T-cell (primary cell): ENCODE measurements around the gene DLK2. TPM values are rescaled to one million over a fixed set of nuclear protein-coding genes. Genes with fewer than 3 reads are reported as not detected.

ENCODE experiments used
- ATAC-seq, 4 experiments: fragments of 200-7000 bp in 3 of 4; fragments of 150-1000 bp in 1 of 4; cut with Tn5 transposase; replicated peaks in 1 of 4; 1 replicate in 3 of 4; 2 replicates in 1 of 4; pipeline ENCODE4 v1.10.0; 2021; ENCODE audit warnings: moderate library complexity in 3 of 4, mild to moderate bottlenecking in 2 of 4, moderate number of reproducible peaks in 1 of 4
- CTCF ChIA-PET, 2 donors: fragments of 300-600 bp; sonication (Branson Sonifier 250); formaldehyde crosslinking; loops; one replicate each; lab custom pipeline; 2022; ENCODE audit warnings: antibody characterized with exemption in 2 of 2; lab: Charles Lee
- POLR2A ChIA-PET, 2 donors: fragments of 300-600 bp; sonication (Branson Sonifier 250); formaldehyde crosslinking; loops; one replicate each; lab custom pipeline; 2022; ENCODE audit warnings: antibody characterized with exemption in 2 of 2; lab: Charles Lee
- DNase-seq, 35 experiments: peaks; one replicate each; pipeline versions ENCODE4 v3.0.0 to v3.0.0-alpha.2; 2013 to 2023
- H3K27ac ChIP-seq: one replicate; pipeline ENCODE4 v1.5.1; 2013; ENCODE audit warnings: low read length
- H3K27me3 ChIP-seq, 2 experiments: replicated peaks in 1 of 2; 1 replicate in 1 of 2; 2 replicates in 1 of 2; pipeline versions ENCODE4 v1.6.1 to v1.7.0; 2013; ENCODE audit warnings: low read length in 1 of 2, mixed read lengths in 1 of 2; ENCODE audit not compliant: control insufficient read depth in 2 of 2, insufficient read depth in 2 of 2; ENCODE audit errors: extremely low read depth in 1 of 2
- H3K36me3 ChIP-seq, 2 donors: 1 replicate in 1 of 2; 2 replicates in 1 of 2; pipeline versions ENCODE4 v1.6.1 to v1.7.0; 2013; ENCODE audit warnings: low read length in 1 of 2; ENCODE audit not compliant: control insufficient read depth in 2 of 2, insufficient read depth in 1 of 2; ENCODE audit errors: extremely low read depth in 1 of 2
- H3K4me1 ChIP-seq, 2 experiments: 1 replicate in 1 of 2; 2 replicates in 1 of 2; pipeline versions ENCODE4 v1.6.1 to v1.7.0; 2013; ENCODE audit warnings: low read length in 2 of 2, mixed read lengths in 1 of 2; ENCODE audit not compliant: insufficient read depth in 2 of 2, control insufficient read depth in 1 of 2; ENCODE audit errors: extremely low read depth in 1 of 2
- H3K4me3 ChIP-seq, 2 donors: 1 replicate in 1 of 2; 2 replicates in 1 of 2; pipeline versions ENCODE4 v1.5.1 to v1.7.0; 2013; ENCODE audit warnings: mild to moderate bottlenecking in 2 of 2, low read length in 1 of 2, moderate library complexity in 1 of 2; ENCODE audit not compliant: control insufficient read depth in 1 of 2; ENCODE audit errors: extremely low read depth in 1 of 2
- H3K9me3 ChIP-seq: 2 replicates; pipeline ENCODE4 v1.7.0; 2013
- H3K27ac Mint-ChIP-seq, 2 donors: one replicate each; pipeline ENCODE4 v1.8.0; 2020 to 2021; ENCODE audit warnings: mild to moderate bottlenecking in 2 of 2, mixed read lengths in 2 of 2
- H3K27me3 Mint-ChIP-seq, 2 donors: one replicate each; pipeline ENCODE4 v1.8.0; 2021 to 2022; ENCODE audit warnings: mixed read lengths in 2 of 2
- H3K36me3 Mint-ChIP-seq: one replicate; pipeline ENCODE4 v1.8.0; 2021; ENCODE audit warnings: mixed read lengths
- H3K4me1 Mint-ChIP-seq, 3 donors: one replicate each; pipeline ENCODE4 v1.8.0; 2020 to 2022; ENCODE audit warnings: mixed read lengths in 3 of 3, mild to moderate bottlenecking in 1 of 3
- H3K4me3 Mint-ChIP-seq, 3 donors: one replicate each; pipeline ENCODE4 v1.8.0; 2020 to 2022; ENCODE audit warnings: mild to moderate bottlenecking in 3 of 3, mixed read lengths in 3 of 3, moderate library complexity in 3 of 3
- H3K9me3 Mint-ChIP-seq, 3 donors: one replicate each; pipeline ENCODE4 v1.8.0; 2020 to 2022; ENCODE audit warnings: mixed read lengths in 3 of 3
- WGBS: methylation state at CpG from one replicate; pipeline ENCODE4 v1.1.5; 2013; ENCODE audit warnings: missing lambda C conversion rate; ENCODE audit not compliant: insufficient coverage; 5-methylcytosine and 5-hydroxymethylcytosine counted together
- total RNA-seq, 35 experiments: library from RNA in 6 of 35; stranded (reverse) in 6 of 35; fragments of 120-200 nt in 1 of 35; gene quantifications; one replicate each; pipeline versions ENCODE4 v1.2.1 to v1.2.4 and lab custom pipeline; 2013 to 2026

DLK2 gene
- total RNA-seq, 5 donors from 2014 or later (not counting 1 experiment from before 2014, with no cell fraction given) = 0.47 to 2.1 (median 1.4) TPM

- Histone ChIP-seq H3K4me3 (peak within 1 kb of the TSS; percentile 69 to 78), H3K27ac (peak within 1 kb of the TSS; percentile 91), H3K4me1 (peaks cover 11 to 18% of the 10 kb centered on the region in 2 experiments), H3K36me3 (peaks cover 0 to 1% of the 10 kb centered on the region in 2 donors), H3K27me3 (peaks cover 0 to 4% of the 10 kb centered on the region in 2 experiments), H3K9me3 (no peaks in the 10 kb centered on the region)
- Mint-ChIP-seq H3K36me3 (no peaks in the 10 kb centered on the region), H3K4me3 (peak within 1 kb of the TSS; percentile 92 to 99 (median 93)), H3K27ac (peak within 1 kb of the TSS; percentile 75 to 94), H3K9me3 (no peaks in the 10 kb centered on the region), H3K4me1 (peaks cover 45 to 51% (median 47%) of the 10 kb centered on the region in 3 donors), H3K27me3 (no peaks in the 10 kb centered on the region)
- ATAC-seq (peak; percentile 100), DNase-seq (peak; percentile 88 to 99 (median 96))
- ChIA-PET POLR2A (interaction anchor here (0.5 to 1.1 kb wide), 12 partner anchors 15 to 1238 kb away, joined by 3 to 14 read pairs (median 4); partner anchors contain the start of genes DLK2 (in 1 of the 2), PEX6 (in 1 of the 2) and VEGFA (in 1 of the 2)), CTCF (interaction anchor here in 1 of 2 donors (0.5 to 1.4 kb wide), 6 partner anchors 18 to 610 kb away, joined by 3 to 5 read pairs (median 3); partner anchors contain the start of genes POLR1C and YIPF3)
- 0% methylated on average over 25 of the region's 34 CpGs for WGBS
Observed at GRCh38 chr6:43477235-43478007, 22.1 kb upstream of the DLK2 start, which contains the start of gene TJAP1. TJAP1 (plus strand) TSS chr6:43477570; CDS start chr6:43499002, 21,432 bp downstream.

GRCh38 chr6:43476746-43477145 lies 21.4 kb upstream of the DLK2 start:
- ATAC-seq (peak in 1 of 4 experiments; percentile 5), DNase-seq (peak in 1 of 35 experiments; percentile 35)
- Histone ChIP-seq H3K27ac (peak overlapping the region; percentile 91), H3K36me3 (no peaks in the 10 kb centered on the region), H3K27me3 (peaks cover 0 to 4% of the 10 kb centered on the region in 2 experiments), H3K4me1 (peaks cover 11 to 18% of the 10 kb centered on the region in 2 experiments), H3K4me3 (peak overlapping the region; percentile 55 to 78), H3K9me3 (no peaks in the 10 kb centered on the region)
- POLR2A ChIA-PET = interaction anchor here in 1 of 2 donors (0.6 kb wide), 3 partner anchors 21 to 233 kb away, joined by 3 to 14 read pairs (median 7); partner anchors contain the start of gene DLK2
- CTCF ChIA-PET = interaction anchor here in 1 of 2 donors (0.6 to 1.4 kb wide), 2 partner anchors 40 to 462 kb away, joined by 3 to 4 read pairs; partner anchors contain the start of genes POLR1C and YIPF3
- no peaks in the 10 kb centered on the region for H3K27me3 Mint-ChIP-seq
- 63% methylated on average over 2 of the region's 2 CpGs for WGBS
- H3K9me3 Mint-ChIP-seq = no peaks in the 10 kb centered on the region
- peak overlapping the region; percentile 92 to 99 (median 93) for H3K4me3 Mint-ChIP-seq
- H3K27ac Mint-ChIP-seq = peak overlapping the region; percentile 75 to 94
- peaks cover 39 to 44% (median 42%) of the 10 kb centered on the region in 3 donors for H3K4me1 Mint-ChIP-seq
- H3K36me3 Mint-ChIP-seq = no peaks in the 10 kb centered on the region

GRCh38 chr6:43475516-43475915 lies 20.2 kb upstream of the DLK2 start:
- Mint-ChIP-seq H3K4me3 (no peak overlapping the region), H3K4me1 (peaks cover 35 to 36% (median 35%) of the 10 kb centered on the region in 3 donors), H3K36me3 (no peaks in the 10 kb centered on the region), H3K27me3 (peaks cover 0 to 6% of the 10 kb centered on the region in 2 donors), H3K27ac (no peak overlapping the region), H3K9me3 (no peaks in the 10 kb centered on the region)
- H3K9me3 ChIP-seq = no peaks in the 10 kb centered on the region
- peaks cover 0 to 6% of the 10 kb centered on the region in 2 experiments for H3K27me3 ChIP-seq
- POLR2A ChIA-PET = interaction anchor here in 1 of 2 donors (0.6 kb wide), 1 partner anchor 228 kb away, joined by 3 read pairs; no protein-coding TSS in a partner anchor
- ATAC-seq (no peak), DNase-seq (no peak)
- 91% methylated on average over 3 of the region's 6 CpGs for WGBS
- H3K4me1 ChIP-seq = peaks cover 11 to 18% of the 10 kb centered on the region in 2 experiments
- CTCF ChIA-PET = no interaction called here
- H3K4me3 ChIP-seq = no peak overlapping the region
- H3K36me3 ChIP-seq = no peaks in the 10 kb centered on the region
- H3K27ac ChIP-seq = no peak overlapping the region

- CTCF ChIA-PET = interaction anchor here in 1 of 2 donors (0.8 to 1.7 kb wide), 2 partner anchors 16 to 35 kb away, joined by 3 to 4 read pairs; no protein-coding TSS in a partner anchor
Observed at GRCh38 chr6:43472515-43472914, 17.2 kb upstream of the DLK2 start.

GRCh38 chr6:43471399-43471798 lies 16.1 kb upstream of the DLK2 start:
- H3K36me3 ChIP-seq = no peaks in the 10 kb centered on the region
- no peaks in the 10 kb centered on the region for H3K4me1 ChIP-seq
- CTCF ChIA-PET = interaction anchor here in 1 of 2 donors (0.8 to 1.1 kb wide), 2 partner anchors 15 to 35 kb away, joined by 3 to 4 read pairs; no protein-coding TSS in a partner anchor
- Mint-ChIP-seq H3K27ac (no peak overlapping the region), H3K27me3 (peaks cover 13 to 33% of the 10 kb centered on the region in 2 donors), H3K4me3 (no peak overlapping the region), H3K4me1 (peaks cover 0 to under 1% (median 0%) of the 10 kb centered on the region in 3 donors), H3K9me3 (no peaks in the 10 kb centered on the region), H3K36me3 (no peaks in the 10 kb centered on the region)
- no CpG with 5 or more reads among the region's 1 CpG for WGBS
- no peak overlapping the region for H3K27ac ChIP-seq
- H3K4me3 ChIP-seq = no peak overlapping the region
- ATAC-seq = no peak
- POLR2A ChIA-PET = interaction anchor here in 1 of 2 donors (0.6 to 0.9 kb wide), 2 partner anchors 9 to 125 kb away, joined by 5 read pairs; no protein-coding TSS in a partner anchor
- peaks cover 0 to 40% of the 10 kb centered on the region in 2 experiments for H3K27me3 ChIP-seq
- no peak for DNase-seq
- no peaks in the 10 kb centered on the region for H3K9me3 ChIP-seq

More at GRCh38 chr6:43472515-43472914, 17.2 kb upstream of the DLK2 start:
- WGBS = no CpG with 5 or more reads among the region's 4 CpGs
- H3K36me3 ChIP-seq = no peaks in the 10 kb centered on the region
- H3K4me3 ChIP-seq = no peak overlapping the region
- ATAC-seq (no peak), DNase-seq (no peak)
- Mint-ChIP-seq H3K4me3 (no peak overlapping the region), H3K9me3 (no peaks in the 10 kb centered on the region), H3K36me3 (no peaks in the 10 kb centered on the region), H3K27me3 (peaks cover 10 to 28% of the 10 kb centered on the region in 2 donors), H3K27ac (no peak overlapping the region), H3K4me1 (peaks cover 11% of the 10 kb centered on the region in 3 donors)
- POLR2A ChIA-PET = no interaction called here
- H3K27ac ChIP-seq = no peak overlapping the region
- no peaks in the 10 kb centered on the region for H3K9me3 ChIP-seq
- peaks cover 0 to 32% of the 10 kb centered on the region in 2 experiments for H3K27me3 ChIP-seq
- peaks cover 6 to 7% of the 10 kb centered on the region in 2 experiments for H3K4me1 ChIP-seq

GRCh38 chr6:43469947-43470346 lies 14.6 kb upstream of the DLK2 start:
- Mint-ChIP-seq H3K4me1 (no peaks in the 10 kb centered on the region), H3K36me3 (no peaks in the 10 kb centered on the region), H3K27me3 (peaks cover 17 to 36% of the 10 kb centered on the region in 2 donors), H3K27ac (no peak overlapping the region), H3K9me3 (no peaks in the 10 kb centered on the region), H3K4me3 (no peak overlapping the region)
- Histone ChIP-seq H3K36me3 (no peaks in the 10 kb centered on the region), H3K27me3 (peaks cover 0 to 47% of the 10 kb centered on the region in 2 experiments), H3K4me1 (no peaks in the 10 kb centered on the region), H3K27ac (no peak overlapping the region), H3K4me3 (no peak overlapping the region), H3K9me3 (no peaks in the 10 kb centered on the region)
- ATAC-seq (no peak), DNase-seq (no peak)
- ChIA-PET POLR2A (interaction anchor here in 1 of 2 donors (0.7 kb wide), 1 partner anchor 31 kb away, joined by 3 read pairs; no protein-coding TSS in a partner anchor), CTCF (interaction anchor here in 1 of 2 donors (0.9 kb wide), 1 partner anchor 42 kb away, joined by 5 read pairs; the partner anchor contains the start of gene ABCC10)
- 65% methylated on average over 6 of the region's 7 CpGs for WGBS
